ENCODE results near the gene CCDC9.
"Not testable (repeated sequence)": the region's sequence is repeated elsewhere in the genome, so short reads cannot be mapped to it uniquely, and the experiment has no call there.

CCDC9 gene

DNA sequence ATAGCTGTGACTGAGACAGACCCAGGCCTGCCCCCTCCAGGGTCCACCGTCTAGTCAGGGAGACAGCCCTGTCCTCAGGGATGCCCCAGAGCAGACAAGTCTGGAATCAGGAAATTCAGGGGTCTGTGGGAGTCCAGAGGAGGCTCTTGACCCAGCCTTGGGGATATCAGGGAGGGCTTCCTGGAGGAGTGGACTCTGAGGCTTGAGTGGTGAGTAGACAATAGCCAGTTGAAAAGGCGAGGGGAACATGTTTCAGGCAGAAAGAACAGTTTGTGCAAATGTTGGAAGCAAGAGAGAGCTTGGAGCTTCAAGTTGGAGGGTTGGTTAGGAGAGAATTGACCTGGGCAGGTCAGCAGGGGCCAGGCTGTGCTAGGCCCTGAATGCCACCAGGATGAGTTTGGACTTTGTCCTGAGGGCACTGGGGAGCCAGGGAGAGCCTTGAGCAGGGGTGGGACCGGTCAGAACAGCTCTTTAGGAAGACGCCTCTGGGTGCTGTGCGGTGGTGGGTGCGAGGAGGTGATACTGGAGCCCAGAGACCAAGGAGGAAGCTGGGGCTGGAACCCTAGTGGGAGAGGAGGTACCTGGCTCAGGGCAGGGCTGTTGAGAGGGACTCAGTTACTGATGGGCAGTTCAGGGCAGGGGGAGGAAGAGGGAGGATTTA, 2.7 kb downstream of the CCDC9 start:
- H3K4me1 ChIP-seq (ENCODE audit: insufficient read depth, low read length): peaks cover 11% of the 10 kb centered on the region
- no peak overlapping the region for H2AFZ ChIP-seq (ENCODE audit: low read depth, low read length)
- no peak overlapping the region for H3K4me3 ChIP-seq (ENCODE audit: low read length)
- H3K27me3 ChIP-seq (ENCODE audit: insufficient read depth, low read length): no peaks in the 10 kb centered on the region
- H3K9me3 ChIP-seq (ENCODE audit: low read length): peaks cover 3% of the 10 kb centered on the region
- peaks cover 40% of the 10 kb centered on the region for H3K36me3 ChIP-seq (ENCODE audit: insufficient read depth, low read length)

DNA sequence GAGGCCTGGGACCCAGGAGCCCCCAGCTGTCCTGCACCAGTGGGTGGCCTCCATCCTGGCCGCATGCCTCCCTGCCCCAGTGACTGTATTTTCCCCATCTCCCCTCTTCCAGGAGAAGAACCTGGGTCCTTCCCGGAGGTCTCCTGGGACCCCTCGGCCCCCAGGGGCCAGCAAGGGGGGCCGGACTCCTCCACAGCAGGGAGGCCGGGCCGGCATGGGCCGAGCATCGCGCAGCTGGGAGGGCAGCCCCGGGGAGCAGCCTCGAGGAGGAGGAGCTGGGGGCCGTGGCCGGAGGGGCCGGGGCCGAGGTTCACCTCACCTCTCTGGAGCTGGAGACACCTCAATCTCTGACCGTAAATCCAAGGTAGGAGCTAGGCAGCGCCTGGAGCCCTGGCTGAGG, 4.2 kb downstream of the CCDC9 start:
- Histone ChIP-seq H3K27me3 (ENCODE audit: insufficient read depth, low read length) (no peaks in the 10 kb centered on the region), H3K9me3 (ENCODE audit: low read length) (peaks cover 3% of the 10 kb centered on the region), H3K4me1 (ENCODE audit: insufficient read depth, low read length) (peaks cover 11% of the 10 kb centered on the region), H3K36me3 (ENCODE audit: insufficient read depth, low read length) (peaks cover 52% of the 10 kb centered on the region), H3K4me3 (ENCODE audit: low read length) (no peak overlapping the region), H2AFZ (ENCODE audit: low read depth, low read length) (no peak overlapping the region)

DNA sequence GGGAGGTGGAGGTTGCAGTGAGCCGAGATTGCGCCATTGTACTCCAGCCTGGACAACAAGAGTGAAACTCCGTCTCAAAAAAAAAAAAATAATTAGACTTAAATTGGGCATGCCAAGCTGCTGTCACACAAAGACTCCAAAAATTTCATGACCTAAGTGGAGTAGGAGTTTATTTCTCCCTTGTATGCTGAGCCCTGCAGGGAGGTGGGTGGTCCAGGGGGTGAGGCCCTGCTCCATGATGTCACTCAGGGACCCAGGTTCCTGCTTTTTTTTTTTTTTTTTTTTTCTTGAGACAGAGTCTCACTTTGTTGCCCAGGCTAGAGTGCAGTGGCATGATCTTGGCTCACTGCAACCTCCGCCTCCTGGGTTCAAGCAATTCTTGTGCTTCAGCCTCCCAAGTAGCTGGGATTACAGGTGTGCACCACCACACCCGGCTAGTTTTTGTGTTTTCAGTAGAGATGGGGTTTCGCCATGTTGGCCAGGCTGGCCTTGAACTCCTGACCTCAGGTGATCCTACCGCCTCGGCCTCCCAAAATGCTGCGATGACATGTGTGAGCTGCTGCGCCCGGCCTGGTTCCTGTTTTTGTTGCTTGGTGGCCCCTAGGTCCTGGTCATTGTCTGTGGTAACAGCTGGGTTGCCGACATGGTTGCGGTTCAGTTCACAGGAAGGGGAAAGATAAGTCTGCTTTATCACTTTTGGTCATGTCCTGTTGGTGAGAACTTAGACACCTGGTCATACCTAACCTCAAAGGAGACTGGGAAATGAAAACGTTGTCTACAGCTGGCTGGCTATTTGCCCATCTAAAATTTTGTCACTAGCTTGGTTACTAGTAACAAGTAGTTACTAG, 5.8 kb downstream of the CCDC9 start:
- H2AFZ ChIP-seq (ENCODE audit: low read depth, low read length); H3K27me3 ChIP-seq (ENCODE audit: insufficient read depth, low read length); H3K9me3 ChIP-seq (ENCODE audit: low read length); H3K4me3 ChIP-seq (ENCODE audit: low read length): not testable (repeated sequence)
- Histone ChIP-seq H3K36me3 (ENCODE audit: insufficient read depth, low read length) (peaks cover 60% of the 10 kb centered on the region), H3K4me1 (ENCODE audit: insufficient read depth, low read length) (peaks cover 11% of the 10 kb centered on the region)

DNA sequence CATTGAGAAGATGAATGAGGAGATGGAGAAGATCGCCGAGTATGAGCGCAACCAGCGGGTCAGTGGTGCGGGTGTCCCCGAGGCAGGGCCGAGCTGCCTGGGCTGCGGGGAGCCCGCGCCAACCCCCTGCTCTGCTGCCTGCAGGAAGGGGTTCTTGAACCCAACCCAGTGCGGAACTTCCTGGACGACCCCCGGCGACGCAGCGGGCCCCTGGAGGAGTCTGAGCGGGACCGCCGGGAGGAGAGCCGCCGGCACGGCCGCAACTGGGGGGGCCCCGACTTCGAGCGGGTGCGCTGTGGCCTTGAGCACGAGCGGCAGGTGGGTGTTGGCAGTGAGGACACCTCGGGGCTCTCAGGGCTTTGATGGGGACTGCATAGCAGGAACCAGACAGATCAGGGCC, 8.3 kb downstream of the CCDC9 start:
- peaks cover 61% of the 10 kb centered on the region for H3K36me3 ChIP-seq (ENCODE audit: insufficient read depth, low read length)
- no peaks in the 10 kb centered on the region for H3K27me3 ChIP-seq (ENCODE audit: insufficient read depth, low read length)
- no peaks in the 10 kb centered on the region for H3K4me1 ChIP-seq (ENCODE audit: insufficient read depth, low read length)
- H3K9me3 ChIP-seq (ENCODE audit: low read length): peaks cover 3% of the 10 kb centered on the region
- no peak overlapping the region for H3K4me3 ChIP-seq (ENCODE audit: low read length)
- no peak overlapping the region for H2AFZ ChIP-seq (ENCODE audit: low read depth, low read length)

DNA sequence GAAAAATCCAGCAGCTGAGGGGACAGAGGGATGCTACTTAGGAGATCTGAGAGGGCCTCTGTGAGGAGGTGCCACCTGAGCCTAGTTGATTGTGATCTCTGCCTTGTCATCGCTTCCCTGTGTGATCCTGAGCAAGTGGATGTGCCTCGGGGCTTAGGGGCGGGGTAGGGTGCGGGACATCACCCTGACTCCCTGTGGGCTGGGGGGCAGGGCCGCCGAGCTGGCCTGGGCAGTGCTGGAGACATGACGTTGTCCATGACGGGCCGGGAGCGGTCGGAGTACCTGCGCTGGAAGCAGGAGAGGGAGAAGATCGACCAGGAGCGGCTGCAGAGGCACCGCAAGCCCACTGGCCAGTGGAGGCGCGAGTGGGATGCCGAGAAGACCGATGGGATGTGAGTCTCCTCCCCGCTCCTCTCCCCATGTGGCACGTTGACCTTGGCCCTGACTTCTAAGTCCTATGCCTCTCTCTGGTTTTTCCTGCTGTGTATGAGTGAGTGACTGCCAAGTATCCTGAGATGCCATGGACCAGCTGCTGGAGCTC, 10.1 kb downstream of the CCDC9 start:
- Histone ChIP-seq H3K36me3 (ENCODE audit: insufficient read depth, low read length) (peaks cover 57% of the 10 kb centered on the region), H3K4me1 (ENCODE audit: insufficient read depth, low read length) (no peaks in the 10 kb centered on the region), H3K27me3 (ENCODE audit: insufficient read depth, low read length) (no peaks in the 10 kb centered on the region), H2AFZ (ENCODE audit: low read depth, low read length) (no peak overlapping the region), H3K9me3 (ENCODE audit: low read length) (no peaks in the 10 kb centered on the region), H3K4me3 (ENCODE audit: low read length) (no peak overlapping the region)

DNA sequence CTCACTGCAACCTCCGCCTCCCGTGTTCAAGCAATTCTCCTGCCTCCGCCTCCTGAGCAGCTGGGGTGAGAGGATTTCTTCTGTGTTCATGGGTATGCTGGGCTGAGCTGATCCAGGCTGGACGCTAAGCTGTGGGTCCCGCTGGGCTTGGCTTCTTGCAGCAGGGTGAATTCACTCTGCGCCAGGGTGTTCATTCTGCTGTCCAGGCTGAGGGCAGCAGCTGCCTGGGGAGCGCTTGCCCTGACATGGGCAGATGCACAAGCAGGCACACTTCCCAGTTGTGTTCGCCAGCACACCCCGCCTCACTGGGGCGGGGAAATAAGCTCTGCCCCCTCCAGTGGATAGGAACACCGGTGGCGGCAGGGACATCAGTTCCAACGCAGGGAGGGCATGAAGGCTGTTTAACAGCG, 11.0 kb downstream of the CCDC9 start:
- Histone ChIP-seq H2AFZ (ENCODE audit: low read depth, low read length) (no peak overlapping the region), H3K4me3 (ENCODE audit: low read length) (no peak overlapping the region), H3K4me1 (ENCODE audit: insufficient read depth, low read length) (peaks cover 1% of the 10 kb centered on the region), H3K27me3 (ENCODE audit: insufficient read depth, low read length) (no peaks in the 10 kb centered on the region), H3K9me3 (ENCODE audit: low read length) (no peaks in the 10 kb centered on the region), H3K36me3 (ENCODE audit: insufficient read depth, low read length) (peaks cover 56% of the 10 kb centered on the region)

DNA sequence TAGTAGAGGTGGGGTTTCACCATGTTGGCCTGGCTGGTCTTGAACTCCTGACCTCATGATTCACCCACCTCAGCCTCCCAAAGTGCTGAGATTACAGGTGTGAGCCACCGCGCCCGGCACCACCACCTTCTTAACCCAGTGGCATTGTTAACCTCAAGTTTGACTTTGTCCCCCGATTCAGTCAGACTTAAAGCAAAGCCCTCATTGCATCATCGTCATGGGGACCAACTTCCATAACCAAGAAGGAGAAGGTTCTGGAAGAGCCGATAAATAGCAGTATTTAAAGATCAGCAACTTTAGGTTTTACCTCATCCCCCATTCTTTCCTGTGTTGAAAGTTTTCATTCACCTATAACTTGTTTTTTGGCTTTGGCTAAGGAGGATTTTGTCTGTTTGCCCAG, 11.7 kb downstream of the CCDC9 start:
- Histone ChIP-seq H3K4me1 (ENCODE audit: insufficient read depth, low read length) (peaks cover 8% of the 10 kb centered on the region), H2AFZ (ENCODE audit: low read depth, low read length) (no peak overlapping the region), H3K27me3 (ENCODE audit: insufficient read depth, low read length) (no peaks in the 10 kb centered on the region), H3K36me3 (ENCODE audit: insufficient read depth, low read length) (peaks cover 49% of the 10 kb centered on the region), H3K4me3 (ENCODE audit: low read length) (no peak overlapping the region), H3K9me3 (ENCODE audit: low read length) (no peaks in the 10 kb centered on the region)

DNA sequence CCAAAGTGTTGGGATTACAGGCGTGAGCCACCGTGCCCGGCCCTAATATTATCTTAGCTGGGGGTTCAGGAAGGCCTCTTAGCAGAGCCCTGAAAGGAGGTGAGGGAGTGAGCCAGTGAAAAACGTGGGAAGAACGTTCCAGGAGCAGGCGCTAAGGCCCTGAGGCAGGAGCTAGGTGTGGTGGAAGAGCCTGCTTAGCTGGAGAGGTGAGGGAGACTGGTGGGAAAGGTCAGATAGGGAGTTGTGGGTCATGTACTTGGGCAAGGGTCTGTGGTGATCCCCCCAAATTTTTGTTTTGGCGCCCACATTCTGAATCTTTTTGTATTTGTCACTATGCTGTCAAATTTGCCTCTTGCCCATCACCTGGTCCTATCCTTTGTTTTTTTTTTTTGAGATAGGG, 13.3 kb downstream of the CCDC9 start:
- no peak overlapping the region for H2AFZ ChIP-seq (ENCODE audit: low read depth, low read length)
- peaks cover 14% of the 10 kb centered on the region for H3K4me1 ChIP-seq (ENCODE audit: insufficient read depth, low read length)
- peaks cover 42% of the 10 kb centered on the region for H3K36me3 ChIP-seq (ENCODE audit: insufficient read depth, low read length)
- H3K27me3 ChIP-seq (ENCODE audit: insufficient read depth, low read length): no peaks in the 10 kb centered on the region
- H3K4me3 ChIP-seq (ENCODE audit: low read length): no peak overlapping the region
- no peaks in the 10 kb centered on the region for H3K9me3 ChIP-seq (ENCODE audit: low read length)

DNA sequence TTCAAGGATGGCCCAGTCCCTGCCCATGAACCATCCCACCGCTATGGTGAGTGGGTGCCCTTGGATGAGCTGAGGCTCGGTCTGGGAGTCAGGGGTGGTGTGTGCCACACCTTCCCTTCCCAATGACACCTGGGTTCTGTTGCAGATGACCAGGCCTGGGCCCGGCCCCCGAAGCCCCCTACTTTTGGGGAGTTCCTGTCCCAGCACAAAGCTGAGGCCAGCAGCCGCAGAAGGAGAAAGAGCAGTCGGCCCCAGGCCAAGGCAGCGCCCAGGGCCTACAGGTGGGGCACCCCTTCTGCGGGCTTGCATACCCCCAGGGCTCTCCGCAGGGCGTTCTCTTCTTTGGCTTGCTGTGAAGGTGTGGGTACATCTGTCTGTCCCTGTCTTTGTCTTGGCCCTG, 14.1 kb downstream of the CCDC9 start:
- H2AFZ ChIP-seq (ENCODE audit: low read depth, low read length): no peak overlapping the region
- H3K4me1 ChIP-seq (ENCODE audit: insufficient read depth, low read length): peaks cover 17% of the 10 kb centered on the region
- no peaks in the 10 kb centered on the region for H3K9me3 ChIP-seq (ENCODE audit: low read length)
- H3K27me3 ChIP-seq (ENCODE audit: insufficient read depth, low read length): no peaks in the 10 kb centered on the region
- peaks cover 35% of the 10 kb centered on the region for H3K36me3 ChIP-seq (ENCODE audit: insufficient read depth, low read length)
- no peak overlapping the region for H3K4me3 ChIP-seq (ENCODE audit: low read length)

DNA sequence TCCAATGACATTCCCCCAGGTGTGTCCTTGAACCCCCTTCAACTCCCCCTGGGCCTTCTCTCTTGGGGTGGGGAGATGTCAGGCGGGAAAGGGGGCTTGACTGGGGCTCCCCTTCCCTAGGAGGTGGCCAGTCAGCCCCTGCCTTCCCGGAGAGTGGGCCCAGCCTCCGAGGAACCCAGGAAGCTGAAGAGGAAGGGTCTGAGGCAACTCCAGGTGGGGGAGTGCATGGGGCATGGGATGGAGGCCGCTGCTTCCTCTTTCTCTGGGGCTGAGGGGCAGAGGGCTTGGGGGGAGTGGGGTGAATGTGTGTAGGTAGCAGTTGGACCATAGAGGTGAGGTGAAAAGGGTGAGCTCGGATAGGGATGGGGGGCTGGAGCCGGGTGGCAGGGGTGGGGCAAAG, 15.6 kb downstream of the CCDC9 start:
- H3K4me3 ChIP-seq (ENCODE audit: low read length): no peak overlapping the region
- H3K36me3 ChIP-seq (ENCODE audit: insufficient read depth, low read length): peaks cover 27% of the 10 kb centered on the region
- H3K27me3 ChIP-seq (ENCODE audit: insufficient read depth, low read length): no peaks in the 10 kb centered on the region

DNA sequence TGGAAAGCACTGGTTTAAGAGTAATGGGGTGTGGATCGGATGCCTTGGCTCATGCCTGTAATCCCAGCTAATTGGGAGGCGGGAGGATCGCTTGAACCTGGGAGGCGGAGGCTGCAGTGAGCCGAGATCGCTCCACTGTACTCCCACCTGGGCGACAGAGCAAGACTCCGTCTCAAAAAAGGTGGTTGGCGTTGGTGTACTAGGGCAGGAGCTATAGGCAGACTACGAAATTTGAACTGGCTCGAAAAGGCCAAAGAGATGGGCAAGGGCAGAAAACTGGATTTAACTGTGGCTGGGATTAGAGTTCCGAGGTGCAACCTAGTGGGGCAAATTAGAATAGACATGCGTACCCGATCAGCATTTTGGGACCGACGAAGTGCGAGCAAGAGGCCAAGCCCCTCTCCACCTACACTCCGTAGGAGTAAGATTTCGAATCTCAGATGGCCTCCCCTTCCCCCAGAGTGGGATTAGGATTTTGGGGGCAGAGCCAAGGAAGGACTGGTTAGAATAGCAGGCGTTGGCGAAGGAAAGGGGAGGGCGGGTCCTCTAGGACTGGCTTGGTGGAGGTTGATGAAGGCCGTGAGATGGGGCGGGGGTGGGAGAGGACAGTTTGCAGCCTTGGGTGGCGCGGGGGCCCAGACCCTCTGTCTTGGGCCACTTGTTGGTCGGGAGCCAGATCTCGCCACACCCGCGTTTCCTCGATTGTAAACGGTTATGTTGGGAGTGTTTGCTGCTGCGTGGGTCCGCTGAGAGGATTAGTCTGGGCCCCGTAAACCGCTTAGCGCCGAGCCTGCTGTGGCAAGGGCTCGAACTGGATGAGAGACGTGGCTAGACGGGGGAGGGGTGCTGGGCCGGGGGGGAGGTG, 16.4 kb downstream of the CCDC9 start:
- Histone ChIP-seq H3K9me3 (ENCODE audit: low read length) (no peaks in the 10 kb centered on the region), H3K27me3 (ENCODE audit: insufficient read depth, low read length) (no peaks in the 10 kb centered on the region), H3K4me3 (ENCODE audit: low read length) (peak overlapping the region; percentile 87), H2AFZ (ENCODE audit: low read depth, low read length) (peak overlapping the region; percentile 40), H3K4me1 (ENCODE audit: insufficient read depth, low read length) (peaks cover 28% of the 10 kb centered on the region), H3K36me3 (ENCODE audit: insufficient read depth, low read length) (peaks cover 22% of the 10 kb centered on the region)

More for the DNA sequence above, 15.6 kb downstream of the CCDC9 start:
- peaks cover 28% of the 10 kb centered on the region for H3K4me1 ChIP-seq (ENCODE audit: insufficient read depth, low read length)
- H3K9me3 ChIP-seq (ENCODE audit: low read length): no peaks in the 10 kb centered on the region
- H2AFZ ChIP-seq (ENCODE audit: low read depth, low read length): no peak overlapping the region

DNA sequence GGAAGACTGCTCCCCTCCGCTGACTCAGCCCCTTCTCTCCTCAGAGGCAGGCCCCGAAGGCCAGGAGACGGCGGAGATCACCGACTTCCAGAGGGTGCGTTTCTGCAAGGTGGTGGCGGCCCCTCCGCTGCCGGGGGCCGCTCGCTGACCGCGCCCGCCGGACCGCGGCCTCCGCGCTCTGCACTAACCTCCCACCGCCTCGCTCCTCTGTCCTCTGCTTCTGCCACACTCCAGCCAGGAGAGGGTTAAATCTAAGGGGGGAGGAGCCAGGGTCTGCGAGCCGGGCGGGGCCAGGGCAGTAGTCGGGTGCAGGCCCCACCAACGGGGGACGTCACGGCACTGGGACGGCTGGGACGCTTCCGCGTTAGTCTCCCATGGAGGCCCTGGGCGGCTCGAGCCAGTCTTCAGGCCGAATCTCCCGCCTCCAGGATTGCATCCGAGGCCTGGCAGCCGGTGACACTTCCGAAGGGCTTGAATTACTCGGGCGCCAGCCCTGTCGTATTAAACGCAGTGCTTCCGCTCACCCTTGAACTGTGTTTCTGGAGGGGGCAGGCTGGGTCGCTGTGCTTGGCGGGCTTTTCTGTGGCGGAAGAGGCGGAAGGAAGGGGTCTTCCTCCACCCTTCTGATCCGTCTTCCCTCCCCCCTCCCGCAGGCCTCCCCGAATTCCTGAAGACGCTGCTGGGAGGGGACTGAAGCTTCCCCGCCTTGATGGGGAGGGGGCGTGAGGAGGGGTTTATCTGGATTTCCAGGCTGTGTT, 17.2 kb downstream of the CCDC9 start:
- peaks cover 19% of the 10 kb centered on the region for H3K36me3 ChIP-seq (ENCODE audit: insufficient read depth, low read length)
- no peaks in the 10 kb centered on the region for H3K9me3 ChIP-seq (ENCODE audit: low read length)
- peaks cover 28% of the 10 kb centered on the region for H3K4me1 ChIP-seq (ENCODE audit: insufficient read depth, low read length)
- H2AFZ ChIP-seq (ENCODE audit: low read depth, low read length): peak overlapping the region; percentile 40
- H3K4me3 ChIP-seq (ENCODE audit: low read length): peak overlapping the region; percentile 87
- no peaks in the 10 kb centered on the region for H3K27me3 ChIP-seq (ENCODE audit: insufficient read depth, low read length)

Data from neuron (in vitro differentiated cells).